CD4-positive, alpha-beta memory T cell (primary cell): ENCODE data around the gene SDF2L1. TPM values are rescaled to one million over a fixed set of nuclear protein-coding genes. Genes with fewer than 3 reads are reported as not detected.

ENCODE experiments used
- CTCF ChIA-PET: fragments of 350-600 bp; sonication (Branson Sonifier 250); formaldehyde crosslinking; loops from one replicate; lab custom pipeline; 2021; ENCODE audit warnings: inconsistent platforms; ENCODE audit not compliant: partially characterized antibody; lab: Charles Lee
- POLR2A ChIA-PET: fragments of 350-600 bp; sonication (Branson Sonifier 250); formaldehyde crosslinking; loops from one replicate; lab custom pipeline; 2021; ENCODE audit not compliant: partially characterized antibody; lab: Charles Lee
- DNase-seq, 5 donors: peaks; one replicate each; pipeline versions ENCODE4 v3.0.0 to v3.0.0-alpha.2; 2020 to 2022; ENCODE audit warnings: mixed read lengths in 1 of 5
- H3K27ac ChIP-seq: one replicate; pipeline ENCODE4 v1.7.0; 2013; ENCODE audit warnings: low read depth, low read length
- H3K27me3 ChIP-seq: 2 replicates; pipeline ENCODE4 v1.7.0; 2013; ENCODE audit warnings: mild to moderate bottlenecking, low read length, moderate library complexity; ENCODE audit not compliant: insufficient read depth
- H3K36me3 ChIP-seq: 2 replicates; pipeline ENCODE4 v1.7.0; 2013; ENCODE audit warnings: mild to moderate bottlenecking, low read length, moderate library complexity; ENCODE audit not compliant: insufficient read depth
- H3K4me1 ChIP-seq: 2 replicates; pipeline ENCODE4 v1.7.0; 2013; ENCODE audit warnings: mild to moderate bottlenecking, low read length, moderate library complexity; ENCODE audit not compliant: insufficient read depth
- H3K4me3 ChIP-seq, 2 donors: one replicate each; pipeline ENCODE4 v1.7.0; 2013; ENCODE audit warnings: low read length in 2 of 2, mild to moderate bottlenecking in 1 of 2
- H3K9me3 ChIP-seq, 2 donors: one replicate each; pipeline ENCODE4 v1.7.0; 2013; ENCODE audit warnings: low read length in 2 of 2, control low read depth in 1 of 2; ENCODE audit not compliant: control insufficient read depth in 1 of 2
- H3K27ac Mint-ChIP-seq, 7 donors: one replicate each; pipeline ENCODE4 v1.8.0; 2020 to 2021; ENCODE audit warnings: mixed read lengths in 7 of 7, mild to moderate bottlenecking in 6 of 7, inconsistent platforms in 3 of 7, moderate library complexity in 3 of 7
- H3K27me3 Mint-ChIP-seq, 2 donors: one replicate each; pipeline ENCODE4 v1.8.0; 2020 to 2021; ENCODE audit warnings: mixed read lengths in 2 of 2
- H3K36me3 Mint-ChIP-seq, 2 donors: one replicate each; pipeline ENCODE4 v1.8.0; 2020 to 2021; ENCODE audit warnings: mixed read lengths in 2 of 2, inconsistent platforms in 1 of 2, mild to moderate bottlenecking in 1 of 2
- H3K4me1 Mint-ChIP-seq, 4 donors: one replicate each; pipeline ENCODE4 v1.8.0; 2020 to 2021; ENCODE audit warnings: mixed read lengths in 4 of 4, mild to moderate bottlenecking in 1 of 4
- H3K4me3 Mint-ChIP-seq, 8 donors: one replicate each; pipeline ENCODE4 v1.8.0; 2020 to 2021; ENCODE audit warnings: mixed read lengths in 8 of 8, mild to moderate bottlenecking in 7 of 8, moderate library complexity in 6 of 8, inconsistent platforms in 3 of 8
- H3K9me3 Mint-ChIP-seq, 8 donors: one replicate each; pipeline ENCODE4 v1.8.0; 2020 to 2021; ENCODE audit warnings: mixed read lengths in 8 of 8, mild to moderate bottlenecking in 5 of 8, inconsistent platforms in 3 of 8, moderate library complexity in 1 of 8
- intact Hi-C: fragments of 100-400 bp; cut with micrococcal nuclease; formaldehyde crosslinking; loops from one replicate; pipeline ENCODE4 v1.15.1; 2023
- polyA plus RNA-seq, 2 donors: library from polyadenylated mRNA; unstranded; fragments of 300-500 nt; fragmentation: Illumina TruSeq; gene quantifications; one replicate each; pipeline ENCODE4 v1.2.3, GENCODE V29; 2021
- total RNA-seq, 2 experiments: library from RNA; stranded (reverse); gene quantifications; one replicate each; pipeline ENCODE4 v1.2.3, GENCODE V29; 2021

SDF2L1 gene
- total and polyA plus RNA-seq, 4 experiments from 2014 or later = 39.6 to 99.1 (median 61.2) TPM

- Mint-ChIP-seq H3K27me3 (no peaks in the 10 kb centered on the region), H3K27ac (peak within 1 kb of the TSS in 5 of 7 donors; percentile 57 to 88 (median 70))
Measured at GRCh38 chr22:21632237-21632895, 9.7 kb upstream of the SDF2L1 start, which contains the start of gene CCDC116. TSS of gene CCDC116 (plus strand) at chr22:21632760. CDS start at chr22:21633182, 422 bp downstream.

DNA sequence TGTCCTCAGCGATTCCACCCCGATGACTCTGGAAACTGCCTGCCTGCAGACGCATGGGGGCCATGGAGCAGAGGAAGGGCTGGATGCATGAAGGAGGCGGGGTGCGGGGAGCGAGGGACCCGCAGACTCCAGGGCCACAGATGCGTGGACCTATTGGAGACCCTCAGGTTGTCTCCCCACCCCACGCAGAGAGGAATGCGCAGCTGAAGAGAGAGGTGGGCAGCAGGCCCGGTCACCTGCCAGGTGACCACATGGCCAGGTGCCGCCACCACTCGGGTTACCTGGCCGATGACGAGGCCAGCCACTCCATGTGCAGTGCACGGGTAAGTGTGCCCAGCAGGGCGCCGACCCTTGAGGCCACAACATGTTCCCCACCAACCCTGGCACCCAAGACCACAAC lies 9.2 kb upstream of the SDF2L1 start:
- ChIA-PET CTCF (interaction anchor here (10.0 kb wide), 1 partner anchor 11 kb away, joined by 245 read pairs; the partner anchor contains the start of gene SDF2L1), POLR2A (interaction anchor here (1.0 to 1.6 kb wide), 3 partner anchors 9 to 33 kb away, joined by 3 to 12 read pairs (median 4); partner anchors contain the start of gene SDF2L1)
- Mint-ChIP-seq H3K27ac (peak overlapping the region in 1 of 7 donors; percentile 70), H3K9me3 (no peaks in the 10 kb centered on the region), H3K4me1 (peaks cover 12 to 38% (median 21%) of the 10 kb centered on the region in 4 donors), H3K4me3 (no peak overlapping the region), H3K36me3 (peaks cover 5 to 9% of the 10 kb centered on the region in 2 donors), H3K27me3 (no peaks in the 10 kb centered on the region)
- H3K4me1 ChIP-seq = peaks cover 32% of the 10 kb centered on the region
- no peaks in the 10 kb centered on the region for H3K27me3 ChIP-seq
- intact Hi-C loops = no loop called here
- no peak for DNase-seq
- H3K4me3 ChIP-seq = no peak overlapping the region
- no peak overlapping the region for H3K27ac ChIP-seq
- H3K36me3 ChIP-seq = peaks cover 5% of the 10 kb centered on the region
- H3K9me3 ChIP-seq = no peaks in the 10 kb centered on the region

More at GRCh38 chr22:21632237-21632895, 9.7 kb upstream of the SDF2L1 start, which contains the start of gene CCDC116:
- no peaks in the 10 kb centered on the region for H3K27me3 ChIP-seq
- peak; percentile 65 to 82 (median 80) for DNase-seq
- Mint-ChIP-seq H3K4me1 (peaks cover 12 to 44% (median 25%) of the 10 kb centered on the region in 4 donors), H3K9me3 (no peaks in the 10 kb centered on the region), H3K4me3 (peak within 1 kb of the TSS in 3 of 8 donors; percentile 28 to 60 (median 43)), H3K36me3 (peaks cover 7 to 13% of the 10 kb centered on the region in 2 donors)
- ChIA-PET CTCF (interaction anchor here (10.0 kb wide), 1 partner anchor 12 kb away, joined by 245 read pairs; the partner anchor contains the start of gene SDF2L1), POLR2A (interaction anchor here (1.0 to 1.6 kb wide), 3 partner anchors 10 to 34 kb away, joined by 3 to 12 read pairs (median 4); partner anchors contain the start of gene SDF2L1)
- no peaks in the 10 kb centered on the region for H3K9me3 ChIP-seq
- intact Hi-C loops = no loop called here
- peaks cover 10% of the 10 kb centered on the region for H3K36me3 ChIP-seq
- no peak within 1 kb of the TSS for H3K27ac ChIP-seq
- H3K4me3 ChIP-seq = no peak within 1 kb of the TSS
- peaks cover 38% of the 10 kb centered on the region for H3K4me1 ChIP-seq

- no peaks in the 10 kb centered on the region for H3K36me3 ChIP-seq
- intact Hi-C loops = no loop called here
- no peak overlapping the region for H3K4me3 Mint-ChIP-seq
- no peaks in the 10 kb centered on the region for H3K9me3 Mint-ChIP-seq
- no peak overlapping the region for H3K27ac Mint-ChIP-seq
- DNase-seq = no peak
- ChIA-PET CTCF (interaction anchor here (10.0 kb wide), 1 partner anchor 11 kb away, joined by 245 read pairs; the partner anchor contains the start of gene SDF2L1), POLR2A (interaction anchor here (1.6 kb wide), 1 partner anchor 33 kb away, joined by 3 read pairs; no protein-coding TSS in a partner anchor)
- H3K27ac ChIP-seq = no peak overlapping the region
- H3K4me1 ChIP-seq = peaks cover 27% of the 10 kb centered on the region
- H3K36me3 Mint-ChIP-seq = peaks cover 0 to 4% of the 10 kb centered on the region in 2 donors
- peaks cover 7 to 33% (median 16%) of the 10 kb centered on the region in 4 donors for H3K4me1 Mint-ChIP-seq
- H3K27me3 ChIP-seq = no peaks in the 10 kb centered on the region
- no peaks in the 10 kb centered on the region for H3K9me3 ChIP-seq
- no peaks in the 10 kb centered on the region for H3K27me3 Mint-ChIP-seq
- no peak overlapping the region for H3K4me3 ChIP-seq
Measured at GRCh38 chr22:21633481-21633880, 8.6 kb upstream of the SDF2L1 start.

DNA sequence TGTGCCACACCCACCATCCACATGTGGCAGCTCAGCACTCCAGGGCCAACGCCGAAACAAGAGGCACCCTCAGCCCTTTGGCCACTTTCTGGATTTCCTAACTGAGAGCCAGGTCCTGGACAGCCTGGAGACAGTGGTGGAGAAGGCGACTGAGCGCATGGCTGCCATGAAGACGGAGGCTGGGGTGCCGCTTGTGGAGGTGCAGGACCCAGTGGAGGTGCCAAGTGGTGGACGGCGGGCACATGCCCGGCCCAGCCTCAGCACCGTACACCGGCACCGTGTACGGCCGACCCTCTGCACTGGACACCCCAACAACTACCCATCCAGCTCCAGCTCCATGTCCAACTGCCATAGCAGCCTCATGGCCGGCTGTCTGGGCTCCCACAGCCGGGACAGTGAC lies 8.0 kb upstream of the SDF2L1 start:
- no peak overlapping the region for H3K4me3 Mint-ChIP-seq
- H3K27me3 ChIP-seq = no peaks in the 10 kb centered on the region
- H3K27me3 Mint-ChIP-seq = no peaks in the 10 kb centered on the region
- no peak overlapping the region for H3K27ac Mint-ChIP-seq
- ChIA-PET POLR2A (no interaction called here), CTCF (interaction anchor here (10.0 kb wide), 1 partner anchor 10 kb away, joined by 245 read pairs; the partner anchor contains the start of gene SDF2L1)
- H3K9me3 ChIP-seq = no peaks in the 10 kb centered on the region
- H3K27ac ChIP-seq = no peak overlapping the region
- no peak for DNase-seq
- peaks cover 0 to 4% of the 10 kb centered on the region in 2 donors for H3K36me3 Mint-ChIP-seq
- peaks cover 21% of the 10 kb centered on the region for H3K4me1 ChIP-seq
- H3K9me3 Mint-ChIP-seq = no peaks in the 10 kb centered on the region
- intact Hi-C loops = no loop called here
- H3K36me3 ChIP-seq = no peaks in the 10 kb centered on the region
- H3K4me1 Mint-ChIP-seq = peaks cover 7 to 32% (median 15%) of the 10 kb centered on the region in 4 donors
- H3K4me3 ChIP-seq = no peak overlapping the region

GRCh38 chr22:21634844-21635243 lies 7.3 kb upstream of the SDF2L1 start:
- ChIA-PET POLR2A (no interaction called here), CTCF (interaction anchor here (10.0 kb wide), 1 partner anchor 9 kb away, joined by 245 read pairs; the partner anchor contains the start of gene SDF2L1)
- no peaks in the 10 kb centered on the region for H3K9me3 Mint-ChIP-seq
- H3K4me1 Mint-ChIP-seq = peaks cover 6 to 27% (median 13%) of the 10 kb centered on the region in 4 donors
- intact Hi-C loops = no loop called here
- Histone ChIP-seq H3K9me3 (no peaks in the 10 kb centered on the region), H3K27me3 (no peaks in the 10 kb centered on the region), H3K4me1 (peaks cover 21% of the 10 kb centered on the region), H3K36me3 (no peaks in the 10 kb centered on the region), H3K4me3 (no peak overlapping the region), H3K27ac (no peak overlapping the region)
- no peak overlapping the region for H3K4me3 Mint-ChIP-seq
- no peaks in the 10 kb centered on the region for H3K27me3 Mint-ChIP-seq
- DNase-seq = no peak
- no peak overlapping the region for H3K27ac Mint-ChIP-seq
- H3K36me3 Mint-ChIP-seq = no peaks in the 10 kb centered on the region

- intact Hi-C loops = no loop called here
- H3K9me3 ChIP-seq = no peaks in the 10 kb centered on the region
- peaks cover 11% of the 10 kb centered on the region for H3K4me1 ChIP-seq
- Mint-ChIP-seq H3K27me3 (no peaks in the 10 kb centered on the region), H3K4me1 (peaks cover 4 to 17% (median 11%) of the 10 kb centered on the region in 4 donors), H3K36me3 (no peaks in the 10 kb centered on the region), H3K9me3 (no peaks in the 10 kb centered on the region), H3K27ac (peak overlapping the region in 1 of 7 donors; percentile 81), H3K4me3 (no peak overlapping the region)
- H3K36me3 ChIP-seq = no peaks in the 10 kb centered on the region
- CTCF ChIA-PET = interaction anchor here (10.0 kb wide), 1 partner anchor 8 kb away, joined by 245 read pairs; the partner anchor contains the start of gene SDF2L1
- H3K27ac ChIP-seq = no peak overlapping the region
- H3K4me3 ChIP-seq = no peak overlapping the region
- H3K27me3 ChIP-seq = no peaks in the 10 kb centered on the region
- no peak for DNase-seq
- POLR2A ChIA-PET = no interaction called here
Measured at GRCh38 chr22:21635771-21636510, 6.2 kb upstream of the SDF2L1 start.
